Epithelial cell of proximal tubule (primary cell): ENCODE measurements around the gene TBL1XR1. TPM values are rescaled to one million over a fixed set of nuclear protein-coding genes. Genes with fewer than 3 reads are reported as not detected.

ENCODE experiments used
- DNase-seq: peaks from one replicate; pipeline ENCODE4 v3.0.0-alpha.2; 2011; ENCODE audit warnings: low read depth
- H3K4me3 ChIP-seq: 2 replicates; pipeline ENCODE4 v1.5.1; 2011; ENCODE audit warnings: low read depth, mild to moderate bottlenecking, low read length
- total RNA-seq: library from RNA; depleted of rRNA; stranded (reverse); fragments of >200 nt; gene quantifications from 2 replicates; pipeline ENCODE4 v1.2.3, GENCODE V29; 2015
- TF ChIP-seq, protein P1 (sequence below): conservative IDR thresholded peaks from 2 replicates; pipeline ENCODE4 v1.5.1; 2012; ENCODE audit warnings: low read depth, mild to moderate bottlenecking, low read length

The TBL1XR1 gene
- total RNA-seq, 1 donor from 2014 or later = 61.2 TPM

- H3K4me3 ChIP-seq = no peak overlapping the region
- TF ChIP-seq, protein P1, sequence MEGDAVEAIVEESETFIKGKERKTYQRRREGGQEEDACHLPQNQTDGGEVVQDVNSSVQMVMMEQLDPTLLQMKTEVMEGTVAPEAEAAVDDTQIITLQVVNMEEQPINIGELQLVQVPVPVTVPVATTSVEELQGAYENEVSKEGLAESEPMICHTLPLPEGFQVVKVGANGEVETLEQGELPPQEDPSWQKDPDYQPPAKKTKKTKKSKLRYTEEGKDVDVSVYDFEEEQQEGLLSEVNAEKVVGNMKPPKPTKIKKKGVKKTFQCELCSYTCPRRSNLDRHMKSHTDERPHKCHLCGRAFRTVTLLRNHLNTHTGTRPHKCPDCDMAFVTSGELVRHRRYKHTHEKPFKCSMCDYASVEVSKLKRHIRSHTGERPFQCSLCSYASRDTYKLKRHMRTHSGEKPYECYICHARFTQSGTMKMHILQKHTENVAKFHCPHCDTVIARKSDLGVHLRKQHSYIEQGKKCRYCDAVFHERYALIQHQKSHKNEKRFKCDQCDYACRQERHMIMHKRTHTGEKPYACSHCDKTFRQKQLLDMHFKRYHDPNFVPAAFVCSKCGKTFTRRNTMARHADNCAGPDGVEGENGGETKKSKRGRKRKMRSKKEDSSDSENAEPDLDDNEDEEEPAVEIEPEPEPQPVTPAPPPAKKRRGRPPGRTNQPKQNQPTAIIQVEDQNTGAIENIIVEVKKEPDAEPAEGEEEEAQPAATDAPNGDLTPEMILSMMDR = no peak
- peak; percentile 10 for DNase-seq
These were observed 46.9 kb downstream of the TBL1XR1 start for GRCh38 chr3:177150218-177150916.

GRCh38 chr3:177149106-177149505 lies 48.2 kb downstream of the TBL1XR1 start:
- TF ChIP-seq, protein P1 = no peak
- H3K4me3 ChIP-seq = no peak overlapping the region
- DNase-seq = no peak

DNA sequence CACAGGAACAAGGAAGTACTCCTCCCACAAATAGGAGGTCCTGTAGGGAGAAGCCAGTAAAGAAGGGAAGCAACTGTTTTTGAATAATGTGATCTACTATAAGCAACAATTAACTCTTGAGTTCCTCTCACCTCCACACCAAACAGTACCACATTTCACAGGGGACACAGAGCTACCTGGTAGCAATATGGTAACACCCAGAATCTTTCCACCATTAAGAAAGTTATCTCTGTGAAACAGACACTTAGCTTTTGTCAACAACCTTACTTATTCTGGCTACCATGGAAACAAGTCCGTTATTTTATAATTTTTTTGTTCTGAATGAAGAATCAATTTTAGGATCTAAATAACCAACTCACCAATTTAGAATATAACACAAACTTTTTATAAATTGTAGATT lies 49.5 kb downstream of the TBL1XR1 start:
- no peak for DNase-seq

GRCh38 chr3:177146646-177147045 lies 50.6 kb downstream of the TBL1XR1 start:
- no peak for DNase-seq
- H3K4me3 ChIP-seq = no peak overlapping the region
- TF ChIP-seq, protein P1 = no peak

More for the DNA sequence above, 49.5 kb downstream of the TBL1XR1 start:
- H3K4me3 ChIP-seq = no peak overlapping the region
- TF ChIP-seq, protein P1 = no peak

GRCh38 chr3:177145954-177146353 lies 51.3 kb downstream of the TBL1XR1 start:
- no peak for DNase-seq
- TF ChIP-seq, protein P1 = no peak
- H3K4me3 ChIP-seq = no peak overlapping the region

GRCh38 chr3:177145381-177145780 lies 51.9 kb downstream of the TBL1XR1 start:
- no peak overlapping the region for H3K4me3 ChIP-seq
- TF ChIP-seq, protein P1 = no peak
- DNase-seq = no peak

- H3K4me3 ChIP-seq = no peak overlapping the region
- no peak for DNase-seq
These were observed 52.4 kb downstream of the TBL1XR1 start for GRCh38 chr3:177144922-177145321.

More at GRCh38 chr3:177144922-177145321, 52.4 kb downstream of the TBL1XR1 start:
- TF ChIP-seq, protein P1 = no peak
